IMR-90 (cell line): ENCODE data around the gene TSPEAR.

Experiments used
- CEBPB ChIP-seq: IDR thresholded peaks from 2 replicates; pipeline ENCODE4 v1.6.1; 2012; ENCODE audit warnings: low read depth, low read length, improper control_type of control experiment
- CTCF ChIP-seq: conservative IDR thresholded peaks from 2 replicates; pipeline ENCODE4 v1.5.1; 2012; ENCODE audit warnings: mild to moderate bottlenecking, low read depth, low read length, improper control_type of control experiment
- FOS ChIP-seq: fragments of 150-350 bp; IDR thresholded peaks from 2 replicates; pipeline ENCODE4 v1.6.1; 2016; ENCODE audit warnings: low read depth, low read length
- MAFK ChIP-seq: IDR thresholded peaks from 2 replicates; pipeline ENCODE4 v1.6.1; 2012; ENCODE audit warnings: low read depth, low read length, improper control_type of control experiment
- MAZ ChIP-seq: IDR thresholded peaks from 2 replicates; pipeline ENCODE4 v1.6.1; 2012; ENCODE audit warnings: low read depth, mild to moderate bottlenecking, low read length, improper control_type of control experiment, moderate library complexity, borderline replicate concordance
- MXI1 ChIP-seq: IDR thresholded peaks from 2 replicates; pipeline ENCODE4 v1.6.1; 2012; ENCODE audit warnings: low read depth, mild to moderate bottlenecking, low read length, moderate library complexity, borderline replicate concordance
- POLR2A ChIP-seq: IDR thresholded peaks from 2 replicates; pipeline ENCODE4 v1.6.1; 2012; ENCODE audit warnings: mild to moderate bottlenecking, low read depth, low read length
- RCOR1 ChIP-seq: IDR thresholded peaks from 2 replicates; pipeline ENCODE4 v1.6.1; 2012; ENCODE audit warnings: mild to moderate bottlenecking, low read length, improper control_type of control experiment; ENCODE audit not compliant: insufficient replicate concordance
- RFX5 ChIP-seq: IDR thresholded peaks from 2 replicates; pipeline ENCODE4 v1.8.0; 2012; ENCODE audit warnings: low read depth, mild to moderate bottlenecking, low read length, moderate library complexity

- TF ChIP-seq MAFK = no peak
- TF ChIP-seq CTCF = no peak
- no peak for TF ChIP-seq FOS
- no peak for TF ChIP-seq POLR2A
- TF ChIP-seq RCOR1 = no peak
- TF ChIP-seq RFX5 = no peak
- no peak for TF ChIP-seq CEBPB
- TF ChIP-seq MAZ = no peak
- no peak for TF ChIP-seq MXI1
Measured at GRCh38 chr21:44732956-44733355, 21.6 kb upstream of the TSPEAR start.
